SIG-M5 treated with dmso at 0.1 percent for 504 hours (cell line): ENCODE results near the gene VPS9D1.

Experiments
- DNase-seq: peaks from one replicate; lab custom pipeline; 2025; ENCODE audit not compliant: unreplicated experiment; lab: John Stamatoyannopoulos, UW

Gene VPS9D1, protein sequence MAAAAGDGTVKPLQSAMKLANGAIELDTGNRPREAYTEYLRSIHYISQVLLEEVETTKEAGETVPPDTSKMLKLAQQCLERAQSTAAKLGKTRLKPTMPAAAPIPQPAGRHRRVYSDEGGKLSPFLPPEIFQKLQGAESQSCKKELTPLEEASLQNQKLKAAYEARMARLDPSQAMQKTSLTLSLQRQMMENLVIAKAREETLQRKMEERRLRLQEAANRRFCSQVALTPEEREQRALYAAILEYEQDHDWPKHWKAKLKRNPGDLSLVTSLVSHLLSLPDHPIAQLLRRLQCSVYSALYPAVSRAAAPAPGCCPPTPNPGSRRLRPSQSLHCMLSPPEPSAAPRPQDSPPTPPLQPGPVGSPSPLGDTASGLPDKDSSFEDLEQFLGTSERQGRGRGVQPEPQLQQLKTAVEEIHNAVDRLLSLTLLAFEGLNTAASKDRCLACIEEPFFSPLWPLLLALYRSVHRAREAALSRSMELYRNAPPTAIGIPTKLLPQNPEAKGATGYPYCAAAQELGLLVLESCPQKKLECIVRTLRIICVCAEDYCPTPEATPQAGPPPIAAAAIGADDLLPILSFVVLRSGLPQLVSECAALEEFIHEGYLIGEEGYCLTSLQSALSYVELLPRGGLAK

DNA sequence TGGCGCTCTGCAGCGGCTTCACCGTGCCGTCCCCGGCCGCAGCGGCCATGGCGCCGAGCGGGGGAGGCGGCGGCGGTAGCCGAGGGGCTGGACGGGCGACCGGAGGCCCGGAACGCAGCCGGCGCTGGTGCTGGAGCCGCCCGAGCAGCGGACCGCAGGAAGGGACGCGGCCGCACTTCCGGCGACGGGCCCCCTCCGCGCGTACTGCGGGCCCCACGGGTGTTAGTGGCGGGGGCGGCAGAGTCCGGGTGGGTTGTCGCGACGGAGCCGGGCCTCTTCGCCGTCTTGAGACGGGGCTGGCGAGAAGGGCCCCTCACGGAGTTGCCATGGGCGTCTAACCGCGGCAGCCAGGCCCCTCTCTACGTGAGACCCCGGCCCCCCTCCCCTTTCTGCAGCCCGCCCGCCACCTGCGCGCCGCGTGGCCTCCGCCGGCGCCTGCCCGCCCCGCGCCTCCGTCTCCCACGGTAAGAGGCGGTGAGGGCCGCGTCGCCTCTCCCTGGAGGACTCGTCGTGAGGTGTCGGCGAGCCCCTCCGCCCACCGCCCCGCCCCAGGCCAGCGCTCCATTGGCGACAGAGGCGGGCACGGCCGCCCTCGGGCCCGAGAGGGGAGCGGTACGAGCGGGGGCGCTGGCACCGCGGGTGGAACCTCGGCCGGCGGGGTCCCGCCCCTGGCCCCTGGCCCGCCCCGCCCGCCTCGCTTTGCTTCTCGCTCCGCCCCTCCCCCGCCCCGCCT is at the start of gene VPS9D1, which contains the start of gene ZNF276:
VPS9D1 (minus strand) TSS at position 86 of the 733 bp plus-strand sequence; CDS start at position 49, 37 bp downstream.
ZNF276 (plus strand) TSS at position 725 of the 733 bp plus-strand sequence. CDS start 104 bp downstream, outside the sequence.
- peak; percentile 72 for DNase-seq

DNA sequence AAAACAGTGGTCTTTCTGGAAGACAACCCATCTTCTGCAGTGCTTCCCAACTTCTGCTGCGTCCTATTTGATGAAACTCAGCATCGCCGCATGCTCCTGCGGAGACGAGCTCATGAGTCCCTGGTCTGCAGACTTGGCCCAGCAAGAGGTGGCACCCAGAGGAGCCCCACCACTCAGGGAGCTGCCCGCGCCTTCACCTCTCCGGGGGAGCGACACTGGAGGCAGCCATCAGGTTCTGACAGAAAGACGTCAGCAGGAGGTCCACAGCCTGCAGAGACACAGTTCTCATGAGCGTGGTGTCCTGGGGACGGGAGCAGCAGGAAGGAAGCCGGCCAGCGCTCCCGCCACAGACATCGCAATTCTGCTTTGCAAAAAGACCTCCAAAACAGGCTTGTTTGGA is 49.7 kb upstream of the VPS9D1 start:
- no peak for DNase-seq

DNA sequence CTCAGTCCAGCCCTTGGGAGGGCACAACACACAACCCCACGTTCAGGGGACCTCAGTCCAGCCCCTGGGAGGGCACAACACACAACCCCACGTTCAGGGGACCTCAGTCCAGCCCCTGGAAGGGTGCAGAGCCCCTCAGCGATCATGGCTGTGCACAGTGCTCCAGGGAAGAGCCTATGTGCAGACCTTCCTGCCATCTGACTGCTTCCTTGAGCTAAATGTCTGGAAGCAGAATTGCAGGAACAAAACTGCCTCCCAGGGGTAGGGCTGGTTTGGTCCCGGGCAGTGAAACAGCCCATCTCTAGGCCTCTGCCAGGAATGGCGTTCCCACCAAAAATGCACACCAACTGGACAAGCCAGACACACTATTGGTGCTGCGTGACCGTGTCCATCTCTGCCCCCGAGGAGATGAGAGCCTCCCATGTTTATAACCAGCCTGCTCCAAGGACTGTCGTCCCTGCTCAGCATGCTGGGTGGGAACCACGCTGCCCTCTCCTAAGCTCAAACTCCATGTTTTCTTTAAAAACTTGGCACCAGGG is 44.7 kb upstream of the VPS9D1 start:
- DNase-seq: no peak

DNA sequence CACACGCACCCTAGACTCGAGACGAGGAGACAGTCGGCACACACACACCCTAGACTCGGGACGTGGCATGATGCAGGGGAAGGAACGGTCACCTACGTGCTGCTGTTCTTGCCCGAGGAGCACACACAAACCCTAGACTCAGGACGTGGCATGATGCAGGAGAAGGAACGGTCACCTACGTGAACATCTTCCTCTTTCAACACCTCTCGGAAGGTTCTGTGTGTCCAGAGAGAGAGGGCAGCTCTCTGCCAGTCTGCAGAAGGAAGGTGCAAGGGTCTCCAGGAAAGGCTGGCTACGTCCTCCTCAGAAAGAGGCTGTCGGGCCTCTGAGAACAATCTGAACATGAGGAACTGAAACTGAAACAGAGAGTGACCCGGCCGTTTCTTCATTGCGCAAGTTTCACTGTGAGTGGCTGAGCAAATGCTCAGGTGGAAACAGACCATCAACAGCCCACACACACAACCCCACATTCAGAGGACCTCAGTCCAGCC is 44.1 kb upstream of the VPS9D1 start:
- peak; percentile 91 for DNase-seq

DNA sequence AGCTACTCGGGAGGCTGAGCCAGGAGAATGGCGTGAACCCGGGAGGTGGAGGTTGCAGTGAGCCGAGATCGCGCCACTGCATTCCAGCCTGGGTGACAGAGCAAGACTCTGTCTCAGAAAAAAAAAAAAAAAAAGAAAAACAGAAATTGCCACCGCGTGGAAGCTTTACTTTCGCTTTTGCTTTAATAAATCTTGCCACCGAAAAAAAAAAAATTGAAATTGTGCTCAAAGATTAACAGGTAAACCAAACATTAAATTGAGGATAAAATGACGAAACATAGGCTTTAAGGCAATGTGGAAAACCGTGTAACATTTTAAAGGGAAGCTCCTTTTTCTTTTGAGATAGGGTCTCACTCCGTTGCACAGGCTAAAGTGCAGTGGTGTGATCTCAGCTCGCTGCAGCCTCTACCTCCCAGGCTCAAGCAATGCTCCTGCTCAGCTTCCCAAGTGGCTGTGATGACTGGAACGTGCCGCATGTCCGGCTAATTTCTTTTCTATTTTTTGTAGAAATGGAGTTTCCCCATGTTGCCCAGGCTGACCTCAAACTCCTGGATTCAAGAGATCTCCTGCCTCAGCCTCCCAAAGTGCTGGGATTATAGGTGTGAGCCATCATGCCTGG is 40.7 kb upstream of the VPS9D1 start:
- no peak for DNase-seq

DNA sequence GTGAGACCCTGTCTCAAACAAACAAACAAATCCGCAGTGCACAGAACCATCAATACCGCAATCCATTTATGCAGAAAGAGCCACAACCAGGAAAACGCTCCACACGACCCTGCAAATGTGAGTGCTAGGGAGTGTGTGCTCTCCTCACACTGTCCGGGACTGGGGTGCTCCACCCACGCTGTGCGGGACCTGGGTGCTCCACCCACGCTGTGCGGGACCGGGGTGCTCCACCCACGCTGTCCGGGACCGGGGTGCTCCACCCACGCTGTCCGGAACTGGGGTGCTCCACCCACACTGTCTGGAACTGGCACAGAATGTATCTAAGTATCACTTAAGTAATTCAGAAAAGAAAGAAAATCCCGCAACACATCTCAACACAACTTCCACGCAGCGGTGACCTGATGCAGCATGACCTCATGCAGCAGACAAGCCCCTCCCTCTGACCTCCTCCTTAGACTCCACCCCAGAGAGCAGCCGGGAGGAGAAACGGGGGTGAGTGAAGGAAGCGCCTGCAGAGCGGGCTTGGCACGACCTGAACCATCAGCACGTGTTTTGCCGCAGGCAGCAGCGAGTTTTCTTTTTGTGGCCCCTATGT is 39.1 kb upstream of the VPS9D1 start:
- DNase-seq: no peak

DNA sequence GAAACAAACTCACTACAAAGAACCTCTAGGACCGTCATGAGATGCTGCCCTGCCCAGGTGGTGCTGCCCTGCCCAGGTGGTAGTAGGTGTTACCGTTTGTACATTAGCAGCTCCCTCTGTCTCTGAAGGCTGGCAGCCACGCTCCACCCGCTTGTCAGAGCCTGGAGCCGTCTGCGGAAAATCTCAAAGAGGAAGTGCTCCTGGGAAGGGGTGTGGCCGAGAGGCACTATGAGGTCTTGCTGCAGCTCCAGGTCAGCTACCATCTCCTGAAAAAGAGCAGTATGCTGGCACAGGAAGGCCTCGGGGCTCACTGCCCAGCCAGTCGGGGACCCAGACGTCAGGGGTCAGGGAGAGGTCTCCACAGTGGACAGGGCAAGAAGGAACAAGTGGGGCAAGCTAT is 28.9 kb upstream of the VPS9D1 start:
- DNase-seq: peak; percentile 74

DNA sequence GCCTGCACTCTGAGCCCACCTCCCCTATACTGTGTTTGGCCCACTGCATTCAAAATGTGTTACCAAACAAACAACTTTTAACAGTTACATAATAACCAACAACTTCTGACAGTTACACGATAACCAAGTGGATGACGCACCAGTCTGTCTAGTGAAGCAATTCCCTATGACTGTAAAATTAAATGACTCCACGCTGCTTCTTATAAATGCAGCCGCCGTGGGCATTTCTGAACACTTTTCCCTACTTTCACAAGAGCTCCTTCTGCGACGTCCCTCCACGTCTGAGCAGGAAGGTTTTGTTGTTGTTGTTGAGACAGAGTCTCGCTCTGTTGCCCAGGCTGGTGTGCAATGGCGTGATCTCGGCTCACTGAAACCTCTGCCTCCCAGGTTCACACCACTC is 28.2 kb upstream of the VPS9D1 start:
- no peak for DNase-seq

DNA sequence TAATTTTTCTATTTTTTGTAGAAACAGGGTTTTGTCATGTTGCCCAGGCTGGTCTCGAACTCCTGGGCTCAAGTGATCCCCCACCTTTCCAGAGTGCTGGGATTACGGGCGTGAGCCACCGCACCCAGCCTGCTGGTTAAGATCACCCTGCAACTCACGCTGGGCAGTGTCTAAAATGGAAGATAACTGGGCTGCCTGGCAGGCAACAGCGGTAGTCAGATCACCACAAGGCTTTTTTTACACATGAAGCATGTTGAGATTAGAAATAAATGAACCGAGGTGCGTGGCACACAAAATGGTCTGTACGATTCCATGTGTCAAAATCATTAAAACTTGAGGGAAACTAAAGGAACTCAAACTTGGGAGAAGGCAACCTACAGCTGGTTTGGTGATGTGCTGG is 27.4 kb upstream of the VPS9D1 start:
- no peak for DNase-seq

DNA sequence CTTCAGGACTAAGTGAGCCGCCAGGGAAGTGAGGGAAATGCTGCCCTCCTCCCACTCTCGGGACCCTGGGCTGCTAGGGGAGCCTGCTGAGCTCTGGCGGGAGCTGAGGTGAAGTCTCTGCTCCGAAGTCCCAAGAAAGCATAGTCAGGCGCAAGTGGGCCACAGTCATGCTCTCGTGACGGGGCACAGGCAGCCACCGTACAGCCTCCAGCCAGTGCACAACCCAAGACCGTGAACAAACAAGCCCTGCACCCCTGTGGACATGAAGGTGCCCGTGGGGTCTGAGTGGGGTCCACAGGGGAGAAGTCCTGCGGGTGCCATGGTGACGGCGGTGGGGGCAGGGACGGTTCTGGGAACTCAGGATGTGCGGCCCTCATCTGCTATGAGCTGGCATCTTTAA is 25.3 kb upstream of the VPS9D1 start:
- DNase-seq: no peak

DNA sequence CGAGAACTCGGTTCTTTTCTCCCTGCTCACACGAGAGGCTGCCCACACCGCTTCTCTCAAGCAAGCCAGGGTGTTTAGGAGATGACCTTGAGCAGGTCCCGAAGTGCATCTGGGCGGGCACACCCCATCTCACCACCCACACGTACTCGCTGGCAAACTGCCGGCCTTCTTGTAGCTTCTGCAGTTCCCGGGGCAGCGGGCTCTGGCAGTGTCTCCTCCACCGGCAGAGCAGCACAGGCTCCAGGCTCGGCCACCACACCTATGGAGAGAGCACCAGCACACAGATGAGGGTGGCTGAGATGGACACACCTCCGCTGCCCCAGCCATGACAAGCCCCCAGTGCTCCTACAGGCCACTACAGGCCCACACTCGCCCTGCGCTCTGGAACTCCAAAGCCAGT is 24.1 kb upstream of the VPS9D1 start:
- no peak for DNase-seq

DNA sequence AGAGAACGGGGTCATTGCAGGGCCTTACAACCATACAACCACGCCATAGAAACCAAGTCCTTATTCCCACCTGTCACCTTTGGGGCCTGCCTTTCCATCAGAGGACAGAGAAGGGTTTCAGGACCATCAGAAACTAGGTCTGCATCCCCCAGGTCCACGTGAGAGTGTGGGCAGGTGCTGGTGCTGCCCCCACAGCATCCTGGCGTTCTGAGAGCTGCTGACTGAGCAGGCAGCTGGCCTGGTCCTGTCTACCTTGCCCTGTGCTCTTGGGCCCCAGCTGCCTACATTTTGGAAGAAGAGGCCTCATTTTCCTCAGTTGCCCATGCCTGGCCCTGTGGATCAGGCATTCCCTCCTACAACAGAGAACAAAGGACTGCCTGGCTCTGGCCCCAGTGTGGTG is 22.2 kb upstream of the VPS9D1 start:
- DNase-seq: no peak

DNA sequence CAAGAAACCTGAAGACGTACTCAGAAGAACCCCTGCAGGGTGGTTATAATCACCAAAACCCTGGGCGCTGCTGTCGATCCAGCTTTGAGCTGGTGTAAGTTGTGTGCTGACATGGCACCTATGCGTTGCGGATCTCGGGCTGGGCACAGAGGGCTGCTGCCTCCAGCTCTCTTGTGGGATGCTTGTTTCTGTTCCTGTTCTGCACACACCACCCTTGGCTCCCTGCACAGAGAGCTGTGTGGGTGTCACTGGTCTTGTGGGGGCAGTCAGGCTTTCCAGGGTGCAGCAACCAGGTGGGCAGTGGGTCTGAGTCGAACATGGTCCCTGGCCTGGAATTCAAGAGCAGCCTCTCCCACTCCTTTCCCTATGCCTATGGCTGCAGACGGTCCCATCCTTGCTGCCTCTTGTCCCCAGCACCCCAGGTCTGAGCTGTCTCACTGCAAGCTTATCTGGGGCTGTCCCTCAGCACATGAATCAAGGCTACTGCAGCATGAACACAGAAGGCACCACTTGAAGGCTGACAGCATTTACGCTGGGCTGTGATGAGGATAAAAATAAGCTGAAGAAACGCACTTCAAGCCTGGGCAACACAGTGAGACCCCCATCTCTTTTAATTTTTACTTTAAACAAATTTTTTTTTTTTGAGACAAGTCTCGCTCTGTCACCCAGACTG is 20.8 kb upstream of the VPS9D1 start:
- no peak for DNase-seq

DNA sequence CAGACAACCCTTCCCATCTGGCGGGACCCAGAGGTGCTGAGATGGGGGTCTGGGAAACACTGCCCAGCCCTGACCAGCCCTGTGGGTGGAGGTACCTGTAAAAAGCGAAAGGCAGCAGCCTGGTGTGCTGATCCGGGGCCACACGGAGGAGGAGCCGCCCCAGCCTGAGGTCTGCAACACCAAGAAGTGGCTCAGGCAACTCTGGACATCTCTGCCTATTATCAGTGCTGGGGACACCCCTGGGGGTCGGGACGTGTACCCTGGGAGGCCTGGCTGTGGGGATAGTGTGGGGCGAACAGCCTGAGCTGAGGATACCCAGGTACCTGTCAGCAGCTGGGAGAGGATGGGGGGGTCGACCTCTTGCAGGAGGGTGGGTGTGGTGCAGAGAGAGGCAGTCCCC is 18.7 kb upstream of the VPS9D1 start:
- no peak for DNase-seq

DNA sequence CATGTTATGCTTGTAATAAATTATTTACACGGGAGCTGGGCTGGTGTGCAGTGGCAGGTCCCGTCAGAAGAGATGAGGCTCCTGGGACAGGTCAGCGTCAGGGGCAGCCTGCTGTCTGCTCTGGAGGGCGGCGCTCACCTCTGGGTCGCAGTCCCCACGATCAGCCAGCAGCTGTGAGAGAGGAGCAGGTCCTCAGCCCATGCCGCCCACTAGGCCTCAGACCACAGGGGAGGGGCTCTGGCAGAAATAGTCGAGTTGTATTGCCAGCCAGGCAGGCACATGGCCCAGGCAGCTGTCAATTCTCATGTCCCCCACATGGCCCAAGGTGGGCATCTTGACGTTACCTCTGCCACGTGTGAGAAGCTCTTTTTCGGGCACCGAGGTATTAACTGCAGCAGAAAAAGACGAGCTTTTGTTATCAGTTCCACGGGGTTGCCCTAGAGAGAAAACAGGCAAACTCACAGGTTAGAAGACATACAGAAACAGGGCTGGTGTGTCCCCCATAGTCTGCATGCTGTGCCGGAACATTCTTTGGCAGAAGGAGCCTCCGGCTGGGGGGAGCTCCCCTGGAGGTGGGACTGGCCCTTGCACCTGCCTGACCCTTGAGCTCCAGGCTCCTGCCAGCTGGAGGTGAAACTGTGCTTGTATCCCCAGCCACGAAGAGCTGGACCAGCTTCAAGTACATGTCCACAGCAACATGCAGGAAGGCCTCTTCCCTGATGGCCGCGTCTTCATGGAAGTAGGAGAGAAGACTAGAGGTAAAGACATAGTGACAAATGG is 18.0 kb upstream of the VPS9D1 start:
- no peak for DNase-seq

DNA sequence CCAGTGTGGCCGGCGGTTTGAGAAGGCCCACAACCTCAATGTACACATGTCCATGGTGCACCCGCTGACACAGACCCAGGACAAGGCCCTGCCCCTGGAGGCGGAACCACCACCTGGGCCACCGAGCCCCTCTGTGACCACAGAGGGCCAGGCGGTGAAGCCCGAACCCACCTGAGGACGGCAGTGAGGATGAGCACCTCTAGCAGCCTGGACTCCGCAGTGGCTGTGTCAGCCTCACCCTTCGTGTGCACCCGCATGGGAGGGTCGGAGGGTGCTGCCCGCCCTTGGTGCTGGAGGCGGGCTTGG is 17.3 kb upstream of the VPS9D1 start:
- DNase-seq: no peak

DNA sequence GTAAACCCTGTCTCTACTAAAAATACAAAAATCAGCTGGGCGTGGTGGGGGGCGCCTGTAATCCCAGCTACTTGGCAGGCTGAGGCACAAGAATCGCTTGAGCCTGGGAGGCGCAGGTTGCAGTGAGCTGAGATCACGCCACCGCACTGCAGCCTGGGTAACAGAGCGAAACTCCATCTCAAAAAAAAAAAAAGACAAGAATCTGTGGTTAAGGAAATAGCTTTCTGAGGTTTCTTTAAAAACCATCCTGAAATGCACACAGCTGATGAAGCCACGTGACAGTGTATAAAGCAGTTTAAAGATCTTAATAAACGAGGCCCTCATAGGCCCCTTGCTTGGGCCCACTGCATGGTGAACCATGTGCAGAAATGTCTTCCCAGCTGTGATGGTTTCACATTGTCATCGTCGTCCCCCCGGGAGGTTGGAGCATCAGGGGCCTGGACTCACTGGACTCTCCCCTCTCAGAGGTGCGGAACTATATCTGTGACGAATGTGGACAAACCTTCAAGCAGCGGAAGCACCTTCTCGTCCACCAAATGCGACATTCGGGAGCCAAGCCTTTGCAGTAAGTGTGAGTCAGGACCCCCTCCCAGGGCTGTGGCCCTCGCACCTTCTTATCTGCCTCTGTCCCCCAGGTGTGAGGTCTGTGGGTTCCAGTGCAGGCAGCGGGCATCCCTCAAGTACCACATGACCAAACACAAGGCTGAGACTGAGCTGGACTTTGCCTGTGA is 16.8 kb upstream of the VPS9D1 start:
- DNase-seq: no peak

DNA sequence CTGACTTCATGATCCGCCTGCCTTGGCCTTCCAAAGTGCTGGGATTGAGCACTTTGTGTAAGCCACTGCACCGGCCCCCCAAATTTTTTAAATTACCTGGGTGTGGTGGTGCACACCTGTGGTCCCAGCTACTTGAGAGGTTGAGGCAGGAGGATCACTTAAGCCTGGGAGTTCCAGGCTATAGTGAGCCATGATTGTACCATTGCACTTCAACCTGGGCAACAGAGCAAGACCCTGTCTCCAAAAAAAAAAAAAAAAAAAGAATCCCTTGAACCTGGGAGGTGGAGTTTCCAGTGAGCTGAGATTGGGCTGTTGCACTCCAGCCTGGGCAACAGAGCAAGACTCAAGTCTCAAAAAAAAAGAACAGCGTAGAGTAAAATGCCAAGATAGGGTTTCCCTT is 15.9 kb upstream of the VPS9D1 start:
- no peak for DNase-seq

DNA sequence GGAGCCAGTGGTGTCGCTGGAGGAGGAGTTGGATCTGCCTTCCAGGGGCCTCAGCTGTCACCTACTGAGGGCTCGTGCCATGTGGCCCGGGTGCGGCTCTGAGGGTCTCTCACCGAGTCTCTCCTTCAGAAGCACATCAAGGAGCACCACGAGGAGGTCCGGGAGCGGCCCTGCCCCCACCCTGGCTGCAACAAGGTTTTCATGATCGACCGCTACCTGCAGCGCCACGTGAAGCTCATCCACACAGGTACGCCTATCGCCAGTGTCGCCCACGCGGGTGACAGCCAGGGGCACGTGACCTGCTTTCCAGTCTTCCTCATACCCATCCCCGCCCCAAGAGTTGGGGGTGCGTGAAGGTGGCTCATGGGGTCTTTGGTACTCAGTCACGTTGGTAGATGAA is 13.1 kb upstream of the VPS9D1 start:
- no peak for DNase-seq
